Natural killer cell (primary cell): ENCODE results near the gene GCNT2. TPM values are rescaled to one million over a fixed set of nuclear protein-coding genes. Genes with fewer than 3 reads are reported as not detected.

ENCODE experiments used
- ATAC-seq, 3 donors: fragments of 150-1000 bp in 2 of 3; fragments of 200-7000 bp in 1 of 3; cut with Tn5 transposase; 1 replicate in 1 of 3; 2 replicates in 2 of 3; pipeline ENCODE4 v1.10.0; 2021; ENCODE audit warnings: mild to moderate bottlenecking in 2 of 3, moderate library complexity in 2 of 3
- DNase-seq, 2 donors: peaks; one replicate each; pipeline versions ENCODE4 v3.0.0 to v3.0.0-alpha.2; 2013 to 2021; ENCODE audit warnings: mixed read lengths in 1 of 2
- H3K27ac ChIP-seq: one replicate; pipeline ENCODE4 v1.5.1; 2013; ENCODE audit warnings: mild to moderate bottlenecking, low read length
- H3K27me3 ChIP-seq: one replicate; pipeline ENCODE4 v1.6.1; 2013; ENCODE audit warnings: low read length; ENCODE audit not compliant: control insufficient read depth, insufficient read depth
- H3K36me3 ChIP-seq: one replicate; pipeline ENCODE4 v1.6.1; 2013; ENCODE audit warnings: low read length; ENCODE audit not compliant: control insufficient read depth, insufficient read depth
- H3K4me1 ChIP-seq: one replicate; pipeline ENCODE4 v1.6.1; 2013; ENCODE audit warnings: low read length; ENCODE audit not compliant: control insufficient read depth, insufficient read depth
- H3K4me3 ChIP-seq: one replicate; pipeline ENCODE4 v1.5.1; 2013; ENCODE audit warnings: low read length
- H3K9me3 ChIP-seq: one replicate; pipeline ENCODE4 v1.6.1; 2013; ENCODE audit warnings: low read length; ENCODE audit not compliant: control insufficient read depth, insufficient read depth
- H3K27ac Mint-ChIP-seq, 2 donors: one replicate each; pipeline ENCODE4 v1.8.0; 2022; ENCODE audit warnings: mild to moderate bottlenecking in 2 of 2, mixed read lengths in 2 of 2, moderate library complexity in 1 of 2
- H3K27me3 Mint-ChIP-seq, 2 donors: one replicate each; pipeline ENCODE4 v1.8.0; 2022; ENCODE audit warnings: low read depth in 2 of 2, mixed read lengths in 2 of 2
- H3K36me3 Mint-ChIP-seq: one replicate; pipeline ENCODE4 v1.8.0; 2022; ENCODE audit warnings: mixed read lengths
- H3K4me1 Mint-ChIP-seq, 2 donors: one replicate each; pipeline ENCODE4 v1.8.0; 2022; ENCODE audit warnings: mixed read lengths in 2 of 2
- H3K4me3 Mint-ChIP-seq: one replicate; pipeline ENCODE4 v1.8.0; 2022; ENCODE audit warnings: mild to moderate bottlenecking, moderate library complexity, mixed read lengths
- H3K9me3 Mint-ChIP-seq, 2 donors: one replicate each; pipeline ENCODE4 v1.8.0; 2022; ENCODE audit warnings: mixed read lengths in 2 of 2
- WGBS: methylation state at CpG from one replicate; pipeline ENCODE4 v1.1.7; 2013; ENCODE audit warnings: missing lambda C conversion rate; ENCODE audit not compliant: insufficient coverage; 5-methylcytosine and 5-hydroxymethylcytosine counted together
- intact Hi-C: fragments of 100-400 bp; cut with micrococcal nuclease; formaldehyde crosslinking; loops from one replicate; pipeline ENCODE4 v1.14.2; 2022
- total RNA-seq, 4 donors: library from RNA; stranded (reverse); fragments of 120-200 nt in 1 of 4; gene quantifications; one replicate each; pipeline versions ENCODE4 v1.2.3 to v1.2.4, GENCODE V29; 2013 to 2022
- TF ChIP-seq, protein P1 (sequence below): fragments of 200-600 bp; IDR thresholded peaks from one replicate; pipeline ENCODE4 v1.8.0; 2022; ENCODE audit warnings: antibody characterized with exemption

GCNT2 gene
- total RNA-seq, 3 donors from 2014 or later (not counting 1 experiment from before 2014, with no cell fraction given): 0.79 to 4.7 (median 0.80) TPM

DNA sequence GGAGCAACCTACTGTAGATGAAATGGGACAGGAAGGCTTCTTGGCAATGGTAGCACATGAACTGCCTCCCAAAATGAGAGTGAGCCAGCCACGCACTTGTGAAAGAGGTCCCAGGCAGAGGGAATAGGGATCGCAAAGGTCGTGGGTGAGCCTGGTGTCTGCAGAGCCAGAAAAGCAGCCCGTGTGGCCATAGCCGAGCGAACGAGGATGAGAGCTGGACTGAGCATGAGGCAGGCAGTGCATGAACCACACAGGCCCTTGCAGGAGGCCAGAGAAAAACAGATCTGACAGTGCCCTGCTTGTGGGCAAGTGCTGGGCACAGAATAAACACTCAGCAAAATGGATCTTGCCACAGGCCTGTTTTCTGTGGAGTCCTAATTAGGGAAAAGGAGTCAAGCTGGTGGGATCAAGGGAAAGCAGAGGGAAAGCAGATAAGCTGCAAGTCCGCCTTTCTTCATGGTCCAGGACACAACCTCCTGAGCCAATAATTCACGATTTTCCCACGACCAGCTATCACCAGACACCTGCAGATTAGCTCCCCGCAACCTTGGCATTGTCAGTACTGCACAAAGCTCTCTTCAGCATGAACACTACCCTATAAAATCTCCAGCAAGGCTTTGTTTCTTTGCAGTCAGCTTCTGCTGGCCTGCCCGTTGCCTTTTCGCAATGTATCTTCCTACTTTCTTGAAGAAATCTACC, 44.0 kb downstream of the GCNT2 start:
- H3K4me3 Mint-ChIP-seq: no peak overlapping the region
- Histone ChIP-seq H3K27me3 (no peaks in the 10 kb centered on the region), H3K4me1 (no peaks in the 10 kb centered on the region), H3K9me3 (no peaks in the 10 kb centered on the region), H3K4me3 (no peak overlapping the region), H3K27ac (no peak overlapping the region), H3K36me3 (no peaks in the 10 kb centered on the region)
- H3K9me3 Mint-ChIP-seq: no peaks in the 10 kb centered on the region
- 95% methylated on average over 13 of the region's 13 CpGs for WGBS
- intact Hi-C loops: no loop called here
- peaks cover 3 to 7% of the 10 kb centered on the region in 2 donors for H3K27me3 Mint-ChIP-seq
- DNase-seq (no peak), ATAC-seq (no peak)
- no peak overlapping the region for H3K27ac Mint-ChIP-seq
- TF ChIP-seq, protein P1, sequence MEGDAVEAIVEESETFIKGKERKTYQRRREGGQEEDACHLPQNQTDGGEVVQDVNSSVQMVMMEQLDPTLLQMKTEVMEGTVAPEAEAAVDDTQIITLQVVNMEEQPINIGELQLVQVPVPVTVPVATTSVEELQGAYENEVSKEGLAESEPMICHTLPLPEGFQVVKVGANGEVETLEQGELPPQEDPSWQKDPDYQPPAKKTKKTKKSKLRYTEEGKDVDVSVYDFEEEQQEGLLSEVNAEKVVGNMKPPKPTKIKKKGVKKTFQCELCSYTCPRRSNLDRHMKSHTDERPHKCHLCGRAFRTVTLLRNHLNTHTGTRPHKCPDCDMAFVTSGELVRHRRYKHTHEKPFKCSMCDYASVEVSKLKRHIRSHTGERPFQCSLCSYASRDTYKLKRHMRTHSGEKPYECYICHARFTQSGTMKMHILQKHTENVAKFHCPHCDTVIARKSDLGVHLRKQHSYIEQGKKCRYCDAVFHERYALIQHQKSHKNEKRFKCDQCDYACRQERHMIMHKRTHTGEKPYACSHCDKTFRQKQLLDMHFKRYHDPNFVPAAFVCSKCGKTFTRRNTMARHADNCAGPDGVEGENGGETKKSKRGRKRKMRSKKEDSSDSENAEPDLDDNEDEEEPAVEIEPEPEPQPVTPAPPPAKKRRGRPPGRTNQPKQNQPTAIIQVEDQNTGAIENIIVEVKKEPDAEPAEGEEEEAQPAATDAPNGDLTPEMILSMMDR: no peak
- H3K4me1 Mint-ChIP-seq: no peaks in the 10 kb centered on the region
- no peaks in the 10 kb centered on the region for H3K36me3 Mint-ChIP-seq

DNA sequence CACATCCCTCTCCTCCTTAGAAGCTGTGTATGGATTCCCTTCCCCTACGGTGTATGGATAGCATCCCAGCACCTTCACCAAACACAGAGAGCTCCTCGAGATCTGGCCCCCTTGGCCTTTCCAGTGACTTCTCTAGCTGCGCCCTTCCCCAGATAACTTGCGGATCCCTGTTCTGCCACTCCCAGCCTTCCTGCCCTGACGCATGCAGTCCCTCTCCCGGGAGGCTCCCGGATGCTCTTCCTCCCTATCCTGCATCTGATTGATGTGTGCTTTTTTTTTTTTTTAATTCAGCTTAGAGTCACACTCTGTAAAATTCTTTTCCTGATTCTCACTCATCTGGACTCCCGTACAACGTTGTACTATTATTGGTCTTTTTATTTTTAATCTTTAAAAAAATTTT, 44.8 kb downstream of the GCNT2 start:
- ATAC-seq: no peak

DNA sequence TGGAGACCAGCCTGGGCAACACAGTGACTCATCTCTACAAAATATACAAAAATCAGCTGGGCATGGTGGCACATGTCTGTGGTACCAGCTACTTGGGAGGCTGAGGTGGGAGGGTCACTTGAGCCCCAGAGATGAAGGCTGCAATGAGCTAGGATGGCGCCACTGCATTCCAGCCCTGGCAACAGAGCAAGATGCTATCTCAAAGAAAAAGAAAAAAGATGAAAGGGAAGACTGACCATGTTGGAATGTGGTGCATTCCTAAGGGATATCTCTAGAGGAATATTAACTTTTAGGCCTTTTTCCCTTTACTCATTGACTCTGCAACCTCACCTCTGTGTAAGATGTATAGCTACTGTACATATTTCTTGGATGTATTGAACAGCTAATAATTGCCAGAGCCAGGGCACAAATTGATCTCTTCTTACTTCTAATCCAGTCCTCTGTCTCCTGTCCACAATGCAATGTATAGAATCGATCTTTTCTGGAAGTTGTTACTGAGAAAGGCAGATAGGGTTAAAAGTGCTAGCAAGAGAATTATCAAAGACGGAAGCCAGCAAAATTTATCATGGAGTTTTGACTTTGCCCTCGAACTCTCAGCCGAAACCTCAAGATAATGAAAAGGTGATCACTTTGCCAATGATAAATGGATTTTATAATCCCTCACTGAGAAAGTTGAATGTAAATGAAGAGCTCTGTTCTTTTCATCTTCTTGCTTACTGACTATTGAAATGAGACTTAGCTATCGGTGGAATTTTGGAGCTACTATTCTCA, 46.3 kb downstream of the GCNT2 start:
- DNase-seq (no peak), ATAC-seq (no peak)
- 94% methylated on average over 6 of the region's 6 CpGs for WGBS
- H3K27ac Mint-ChIP-seq: no peak overlapping the region
- no peaks in the 10 kb centered on the region for H3K4me1 Mint-ChIP-seq
- H3K27me3 ChIP-seq: no peaks in the 10 kb centered on the region
- no peaks in the 10 kb centered on the region for H3K9me3 ChIP-seq
- H3K4me3 ChIP-seq: no peak overlapping the region
- H3K4me3 Mint-ChIP-seq: no peak overlapping the region
- no peaks in the 10 kb centered on the region for H3K27me3 Mint-ChIP-seq
- intact Hi-C loops: no loop called here
- H3K36me3 ChIP-seq: no peaks in the 10 kb centered on the region
- no peaks in the 10 kb centered on the region for H3K9me3 Mint-ChIP-seq
- H3K36me3 Mint-ChIP-seq: no peaks in the 10 kb centered on the region
- TF ChIP-seq, protein P1: no peak
- H3K27ac ChIP-seq: no peak overlapping the region
- H3K4me1 ChIP-seq: no peaks in the 10 kb centered on the region

More for the DNA sequence above, 44.8 kb downstream of the GCNT2 start:
- H3K9me3 ChIP-seq: no peaks in the 10 kb centered on the region
- no peaks in the 10 kb centered on the region for H3K36me3 Mint-ChIP-seq
- no peaks in the 10 kb centered on the region for H3K4me1 Mint-ChIP-seq
- H3K36me3 ChIP-seq: no peaks in the 10 kb centered on the region
- H3K9me3 Mint-ChIP-seq: no peaks in the 10 kb centered on the region
- intact Hi-C loops: no loop called here
- no peak overlapping the region for H3K27ac Mint-ChIP-seq
- peaks cover 0 to 3% of the 10 kb centered on the region in 2 donors for H3K27me3 Mint-ChIP-seq
- no peaks in the 10 kb centered on the region for H3K27me3 ChIP-seq
- TF ChIP-seq, protein P1: no peak
- no peak overlapping the region for H3K4me3 ChIP-seq
- no peaks in the 10 kb centered on the region for H3K4me1 ChIP-seq
- H3K4me3 Mint-ChIP-seq: no peak overlapping the region
- no peak for DNase-seq
- no peak overlapping the region for H3K27ac ChIP-seq
- WGBS: 89% methylated on average over 8 of the region's 9 CpGs
